A549 treated with ZK216348 at 1 μM for 4 hours (cell line): ENCODE data around the gene PRKCH. TPM values are rescaled to one million over a fixed set of nuclear protein-coding genes. Genes with fewer than 3 reads are reported as not detected.

Experiments
- total RNA-seq: library from RNA; stranded (reverse); fragments of 200-300 nt; extraction: Qiagen RNA extraction; gene quantifications from 5 replicates; pipeline ENCODE4 v1.2.3, GENCODE V29; 2022; ENCODE audit warnings: low read depth

PRKCH gene
- total RNA-seq, result 4.6 to 7.1 TPM (median 4.9 TPM) in 5 replicates

DNA sequence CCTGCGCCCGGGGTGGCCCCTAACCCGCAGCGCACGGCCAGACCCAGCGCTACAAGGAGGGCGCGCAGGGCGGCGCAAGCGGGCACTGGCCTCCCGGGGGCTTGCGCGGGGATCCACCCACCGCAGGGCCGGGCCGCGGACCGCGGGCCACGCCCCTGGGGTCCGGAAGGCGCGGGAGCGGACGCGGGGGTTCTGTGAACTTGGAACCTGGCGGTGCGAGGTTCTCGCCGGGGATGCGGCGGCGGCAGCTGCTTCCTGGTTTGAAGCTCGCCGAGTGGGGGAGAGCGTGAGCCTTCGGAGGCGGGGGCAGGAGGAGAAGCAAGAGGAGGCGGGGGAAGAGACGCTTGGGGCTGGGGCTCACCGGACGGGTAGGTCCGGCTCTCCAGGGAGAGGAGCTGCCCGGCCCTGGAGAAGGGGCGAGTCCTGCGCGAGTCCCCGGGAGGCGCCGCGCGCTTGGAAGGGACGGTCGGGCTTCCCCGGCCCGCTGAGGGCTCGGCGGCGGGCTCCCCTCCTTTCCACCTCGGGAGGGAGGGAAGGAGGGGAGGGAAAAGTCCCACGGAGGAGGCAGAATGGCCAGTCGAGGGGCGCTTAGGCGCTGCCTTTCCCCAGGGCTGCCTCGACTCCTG, at the start of gene PRKCH:
PRKCH (plus strand) TSS at position 195 of the 626 bp plus-strand sequence. CDS start 523 bp downstream, outside the sequence.

DNA sequence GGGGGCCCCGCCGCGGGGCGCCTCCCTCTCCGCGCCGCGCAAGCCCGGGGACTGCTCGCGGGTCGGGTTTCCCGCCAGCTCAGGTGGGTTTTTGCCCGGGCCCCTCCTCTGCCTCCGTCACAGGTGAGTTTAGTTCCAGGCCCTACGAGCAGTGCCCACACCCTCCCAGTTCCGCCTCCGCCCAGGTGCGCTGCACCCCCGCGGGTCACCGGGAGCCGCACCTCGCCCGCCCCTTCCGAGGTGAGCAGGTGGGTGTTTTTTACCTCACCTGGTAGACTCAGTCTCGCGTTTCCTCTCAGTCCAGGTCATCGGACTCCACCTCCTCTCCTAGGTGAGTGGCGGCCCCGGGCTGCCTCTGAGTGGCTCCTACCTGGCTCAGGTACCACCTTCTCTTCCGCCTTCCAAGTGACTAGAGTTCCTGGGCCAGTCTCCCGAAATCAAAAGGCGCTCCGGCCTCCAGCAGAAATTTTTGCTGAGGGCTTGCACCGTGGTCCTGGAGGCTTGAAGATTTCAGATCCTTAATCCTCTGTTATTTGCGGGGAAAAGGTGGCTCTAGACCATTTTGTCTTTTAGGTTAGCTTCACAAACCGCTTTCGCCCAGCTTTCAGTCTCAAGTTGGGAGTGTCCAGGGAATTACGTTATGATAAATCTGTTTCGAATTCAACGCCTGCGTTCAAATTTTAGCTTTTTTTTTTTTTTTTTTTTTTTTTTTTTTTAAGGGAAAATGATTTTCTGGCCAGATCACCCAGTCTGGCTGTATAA, 40.0 kb upstream of the PRKCH start, which contains the start of gene TMEM30B:
TMEM30B (minus strand) TSS at position 153 of the 762 bp plus-strand sequence. CDS start 191 bp downstream, outside the sequence.

Other genes with a start within 250 kb of the PRKCH start
- gene TMEM30B, start 40.2 kb upstream of the PRKCH start, total RNA-seq, result 0.09 to 0.49 TPM (median 0.20 TPM) in 5 replicates